D721Med (cell line): ENCODE results near the gene OSCP1.

ENCODE experiments used
- DNase-seq: peaks from one replicate; pipeline ENCODE4 v3.0.0; 2011; ENCODE audit warnings: low spot score; ENCODE audit not compliant: insufficient read length
- FAIRE-seq: peaks from 2 replicates; lab custom pipeline; 2011; peaks lifted over from hg19 to GRCh38; lab: Jason Lieb, UNC
- TF ChIP-seq, protein P1 (sequence below): IDR thresholded peaks from 2 replicates; pipeline ENCODE4 v1.5.1; 2012; ENCODE audit warnings: mild to moderate bottlenecking, control low read depth; ENCODE audit not compliant: insufficient read depth; ENCODE audit errors: missing control alignments

The OSCP1 gene

DNA sequence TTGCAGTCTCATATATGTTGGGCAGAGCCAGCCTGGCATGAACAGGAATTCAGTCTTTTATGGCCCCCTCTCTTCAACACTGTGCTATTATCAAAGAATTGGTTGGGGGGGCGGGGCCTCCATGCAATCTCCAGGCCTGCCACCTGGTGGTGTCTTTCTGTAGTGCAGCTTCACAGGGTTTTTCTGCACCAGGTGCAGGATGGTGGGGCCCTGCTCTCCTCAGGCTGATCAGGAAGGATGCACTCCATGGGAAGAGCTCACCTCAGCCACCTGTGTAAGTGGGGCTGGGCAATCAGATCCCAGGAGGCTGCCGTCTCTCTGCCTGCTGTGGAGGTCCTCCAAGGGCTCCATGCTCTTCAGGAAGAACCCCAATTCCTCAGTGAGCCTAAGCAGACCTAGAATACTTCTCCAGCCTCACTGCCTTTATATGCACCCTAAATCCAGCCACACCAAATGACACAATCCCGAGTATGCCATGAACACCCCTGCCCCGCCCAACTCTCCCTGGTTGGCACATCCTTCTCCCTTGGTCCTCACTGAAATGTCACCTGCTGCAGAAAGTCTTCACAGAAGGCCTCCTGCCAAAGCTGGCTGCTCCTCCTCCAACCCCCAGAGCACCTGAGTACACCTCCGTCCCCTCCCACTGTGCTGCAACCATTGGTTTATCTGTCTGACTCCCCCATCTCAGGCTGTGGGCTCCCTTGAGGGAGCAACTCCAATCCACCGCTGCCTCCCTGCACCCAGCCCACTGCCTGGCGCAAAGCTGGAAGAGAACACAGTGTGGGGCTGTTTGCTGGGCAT is 81.0 kb downstream of the OSCP1 start:
- no peak for FAIRE-seq
- DNase-seq, result peak; percentile 91

More for the DNA sequence above, 81.0 kb downstream of the OSCP1 start:
- TF ChIP-seq, protein P1, sequence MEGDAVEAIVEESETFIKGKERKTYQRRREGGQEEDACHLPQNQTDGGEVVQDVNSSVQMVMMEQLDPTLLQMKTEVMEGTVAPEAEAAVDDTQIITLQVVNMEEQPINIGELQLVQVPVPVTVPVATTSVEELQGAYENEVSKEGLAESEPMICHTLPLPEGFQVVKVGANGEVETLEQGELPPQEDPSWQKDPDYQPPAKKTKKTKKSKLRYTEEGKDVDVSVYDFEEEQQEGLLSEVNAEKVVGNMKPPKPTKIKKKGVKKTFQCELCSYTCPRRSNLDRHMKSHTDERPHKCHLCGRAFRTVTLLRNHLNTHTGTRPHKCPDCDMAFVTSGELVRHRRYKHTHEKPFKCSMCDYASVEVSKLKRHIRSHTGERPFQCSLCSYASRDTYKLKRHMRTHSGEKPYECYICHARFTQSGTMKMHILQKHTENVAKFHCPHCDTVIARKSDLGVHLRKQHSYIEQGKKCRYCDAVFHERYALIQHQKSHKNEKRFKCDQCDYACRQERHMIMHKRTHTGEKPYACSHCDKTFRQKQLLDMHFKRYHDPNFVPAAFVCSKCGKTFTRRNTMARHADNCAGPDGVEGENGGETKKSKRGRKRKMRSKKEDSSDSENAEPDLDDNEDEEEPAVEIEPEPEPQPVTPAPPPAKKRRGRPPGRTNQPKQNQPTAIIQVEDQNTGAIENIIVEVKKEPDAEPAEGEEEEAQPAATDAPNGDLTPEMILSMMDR, result peak; percentile 81
